OCI-LY1 (cell line): Measurements from ENCODE around the gene ALS2.
A peak's percentile ranks its signal among the peaks of the same experiment; 100 is the strongest.

Experiments
- H2AFZ ChIP-seq: fragments of 200-600 bp; sonication (generic), shearing (Covaris generic); 2 replicates; pipeline ENCODE4 v1.6.0; 2014; ENCODE audit warnings: antibody characterized with exemption, mild to moderate bottlenecking, low read length
- H3F3A ChIP-seq: fragments of 200-600 bp; sonication (generic), shearing (Covaris generic); 2 replicates; pipeline ENCODE4 v1.6.0; 2014; ENCODE audit warnings: mild to moderate bottlenecking, antibody characterized with exemption, low read length, moderate library complexity; ENCODE audit not compliant: insufficient read depth
- H3K27ac ChIP-seq: fragments of 200-600 bp; sonication (generic); 2 replicates; pipeline ENCODE4 v1.5.1; 2014; ENCODE audit warnings: low read length, mixed run types, mild to moderate bottlenecking, low read depth; ENCODE audit not compliant: poor library complexity, severe bottlenecking
- H3K27me3 ChIP-seq: fragments of 200-600 bp; sonication (generic); 2 replicates; pipeline ENCODE4 v1.6.0; 2014; ENCODE audit warnings: antibody characterized with exemption, mild to moderate bottlenecking, low read length, moderate library complexity; ENCODE audit not compliant: insufficient read depth
- H3K36me3 ChIP-seq: fragments of 200-600 bp; sonication (generic); 2 replicates; pipeline ENCODE4 v1.6.1; 2014; ENCODE audit warnings: mild to moderate bottlenecking, antibody characterized with exemption, low read length, moderate library complexity, mixed read lengths; ENCODE audit not compliant: insufficient read depth
- H3K4me1 ChIP-seq: fragments of 200-600 bp; sonication (generic); 2 replicates; pipeline ENCODE4 v1.5.1; 2014; ENCODE audit warnings: mild to moderate bottlenecking, low read length, moderate library complexity; ENCODE audit not compliant: insufficient read depth, severe bottlenecking
- H3K4me2 ChIP-seq: fragments of 200-600 bp; sonication (generic), shearing (Covaris generic); 2 replicates; pipeline ENCODE4 v1.6.1; 2014; ENCODE audit warnings: low read length
- H3K4me3 ChIP-seq: fragments of 200-600 bp; sonication (generic); 2 replicates; pipeline ENCODE4 v1.5.1; 2014; ENCODE audit warnings: low read length, low read depth, mild to moderate bottlenecking, mixed read lengths; ENCODE audit not compliant: poor library complexity, severe bottlenecking
- H3K79me2 ChIP-seq: fragments of 200-600 bp; shearing (Covaris generic); 2 replicates; pipeline ENCODE4 v1.6.1; 2016; ENCODE audit warnings: mixed run types, low read length, mixed read lengths; ENCODE audit not compliant: insufficient read depth
- H3K9ac ChIP-seq: fragments of 200-600 bp; sonication (generic), shearing (Covaris generic); 2 replicates; pipeline ENCODE4 v1.6.1; 2014; ENCODE audit warnings: mild to moderate bottlenecking, low read length, mixed read lengths
- H3K9me2 ChIP-seq: fragments of 200-600 bp; sonication (generic), shearing (Covaris generic); 2 replicates; pipeline ENCODE4 v1.6.1; 2014; ENCODE audit warnings: low read depth, mild to moderate bottlenecking, low read length, mixed read lengths
- H3K9me3 ChIP-seq: fragments of 200-600 bp; shearing (Covaris generic); 2 replicates; pipeline ENCODE4 v1.6.1; 2014; ENCODE audit warnings: low read length, mixed read lengths
- H4K20me1 ChIP-seq: fragments of 200-600 bp; sonication (generic), shearing (Covaris generic); 2 replicates; pipeline ENCODE4 v1.6.0; 2016; ENCODE audit warnings: mild to moderate bottlenecking, low read length; ENCODE audit not compliant: insufficient read depth
- EZH2 ChIP-seq: fragments of 200-600 bp; sonication (generic), shearing (Covaris generic); IDR thresholded peaks from 2 replicates; pipeline ENCODE4 v1.8.0; 2017; ENCODE audit warnings: borderline replicate concordance, mixed run types, mild to moderate bottlenecking, antibody characterized with exemption, low read length, moderate library complexity, mixed read lengths
- TF ChIP-seq, protein P1 (sequence below): fragments of 200-600 bp; sonication (generic), shearing (Covaris generic); IDR thresholded peaks from 2 replicates; pipeline ENCODE4 v1.5.1; 2017; ENCODE audit warnings: mild to moderate bottlenecking, antibody characterized with exemption, low read length, moderate library complexity, mixed read lengths

Gene ALS2

GRCh38 chr2:201707753-201708152 is 73.0 kb downstream of the ALS2 start:
- Histone ChIP-seq H3K27ac (no peak overlapping the region), H3K27me3 (no peaks in the 10 kb centered on the region), H3K4me1 (no peaks in the 10 kb centered on the region), H3K9me2 (no peaks in the 10 kb centered on the region), H3K4me2 (no peak overlapping the region), H3K4me3 (no peak overlapping the region), H3F3A (no peaks in the 10 kb centered on the region), H2AFZ (no peak overlapping the region), H3K36me3 (peaks cover 6% of the 10 kb centered on the region; the same call in 1 of the 2 replicates), H3K9me3 (no peaks in the 10 kb centered on the region), H4K20me1 (no peaks in the 10 kb centered on the region), H3K79me2 (no peaks in the 10 kb centered on the region), H3K9ac (no peak overlapping the region)
- TF ChIP-seq EZH2: no peak
- TF ChIP-seq, protein P1, sequence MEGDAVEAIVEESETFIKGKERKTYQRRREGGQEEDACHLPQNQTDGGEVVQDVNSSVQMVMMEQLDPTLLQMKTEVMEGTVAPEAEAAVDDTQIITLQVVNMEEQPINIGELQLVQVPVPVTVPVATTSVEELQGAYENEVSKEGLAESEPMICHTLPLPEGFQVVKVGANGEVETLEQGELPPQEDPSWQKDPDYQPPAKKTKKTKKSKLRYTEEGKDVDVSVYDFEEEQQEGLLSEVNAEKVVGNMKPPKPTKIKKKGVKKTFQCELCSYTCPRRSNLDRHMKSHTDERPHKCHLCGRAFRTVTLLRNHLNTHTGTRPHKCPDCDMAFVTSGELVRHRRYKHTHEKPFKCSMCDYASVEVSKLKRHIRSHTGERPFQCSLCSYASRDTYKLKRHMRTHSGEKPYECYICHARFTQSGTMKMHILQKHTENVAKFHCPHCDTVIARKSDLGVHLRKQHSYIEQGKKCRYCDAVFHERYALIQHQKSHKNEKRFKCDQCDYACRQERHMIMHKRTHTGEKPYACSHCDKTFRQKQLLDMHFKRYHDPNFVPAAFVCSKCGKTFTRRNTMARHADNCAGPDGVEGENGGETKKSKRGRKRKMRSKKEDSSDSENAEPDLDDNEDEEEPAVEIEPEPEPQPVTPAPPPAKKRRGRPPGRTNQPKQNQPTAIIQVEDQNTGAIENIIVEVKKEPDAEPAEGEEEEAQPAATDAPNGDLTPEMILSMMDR: peak; percentile 9; the same call in 1 of the 2 replicates

GRCh38 chr2:201707142-201707541 is 73.6 kb downstream of the ALS2 start:
- Histone ChIP-seq H3K9me2 (no peaks in the 10 kb centered on the region), H3F3A (no peaks in the 10 kb centered on the region), H3K9me3 (no peaks in the 10 kb centered on the region), H3K36me3 (peaks cover 6% of the 10 kb centered on the region; the same call in 1 of the 2 replicates), H3K27ac (no peak overlapping the region), H3K9ac (no peak overlapping the region), H3K4me3 (no peak overlapping the region), H3K79me2 (no peaks in the 10 kb centered on the region), H3K4me2 (no peak overlapping the region), H3K27me3 (no peaks in the 10 kb centered on the region), H2AFZ (no peak overlapping the region), H3K4me1 (no peaks in the 10 kb centered on the region), H4K20me1 (no peaks in the 10 kb centered on the region)
- TF ChIP-seq, protein P1: no peak
- TF ChIP-seq EZH2: no peak

- Histone ChIP-seq H4K20me1 (no peaks in the 10 kb centered on the region), H3K27ac (no peak overlapping the region), H3K4me3 (no peak overlapping the region), H3K27me3 (no peaks in the 10 kb centered on the region), H3F3A (no peaks in the 10 kb centered on the region), H3K79me2 (no peaks in the 10 kb centered on the region), H3K4me1 (no peaks in the 10 kb centered on the region), H2AFZ (no peak overlapping the region), H3K9ac (no peak overlapping the region), H3K36me3 (peaks cover 6% of the 10 kb centered on the region; the same call in 1 of the 2 replicates), H3K4me2 (no peak overlapping the region), H3K9me2 (no peaks in the 10 kb centered on the region), H3K9me3 (no peaks in the 10 kb centered on the region)
- no peak for TF ChIP-seq EZH2
- TF ChIP-seq, protein P1: no peak
Measured at GRCh38 chr2:201704536-201704935, 76.2 kb downstream of the ALS2 start.
